Ovary (tissue), 3 donors: ENCODE measurements around the gene ZBTB18.

ENCODE experiments used
- CTCF ChIP-seq, 3 donors: fragments of 450-650 bp in 2 of 3; fragments of 200-600 bp in 1 of 3; IDR thresholded peaks; one replicate each; pipeline versions ENCODE4 v1.5.1 to v1.8.0; 2016 to 2022; ENCODE audit warnings: antibody characterized with exemption in 3 of 3, mild to moderate bottlenecking in 1 of 3
- POLR2A ChIP-seq: fragments of 450-650 bp; IDR thresholded peaks from one replicate; pipeline ENCODE4 v1.6.1; 2017; ENCODE audit warnings: antibody characterized with exemption, mild to moderate bottlenecking, moderate library complexity
- donor health status: DM: no; HTN: no; CAD: no.

- TF ChIP-seq CTCF (IDR thresholded peaks at IDR 0.05) (no peak), POLR2A (no peak)
Observed at GRCh38 chr1:244096066-244096610, 45.1 kb downstream of the ZBTB18 start.
